GM20000 (cell line): ENCODE results near the gene MBLAC2.

Experiments used
- DNase-seq: peaks from one replicate; pipeline ENCODE4 v3.0.0; 2012; ENCODE audit warnings: low spot score
- TF ChIP-seq, protein P1 (sequence below): IDR thresholded peaks from 2 replicates; pipeline ENCODE4 v1.5.1; 2012; ENCODE audit warnings: mild to moderate bottlenecking, control low read depth; ENCODE audit errors: extremely low read depth, missing control alignments

MBLAC2 gene

DNA sequence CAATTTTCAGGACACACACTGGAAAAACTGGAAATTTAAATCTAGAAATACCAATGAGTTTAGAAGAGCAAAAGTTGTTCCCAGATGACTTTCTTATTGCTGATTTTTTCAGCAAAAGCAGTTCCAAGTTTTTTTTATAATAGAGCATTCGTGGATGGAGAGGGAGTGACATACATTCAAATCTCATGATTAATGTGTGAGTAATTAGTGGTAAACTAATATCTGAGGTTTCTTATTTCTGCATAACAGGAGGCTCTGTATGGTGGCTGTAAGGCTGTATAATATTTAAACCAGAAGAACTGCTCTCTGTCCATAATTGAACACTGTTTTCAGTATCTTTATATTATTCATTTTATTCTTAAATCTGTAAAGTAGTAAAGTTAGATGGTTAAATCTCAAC is 29.0 kb upstream of the MBLAC2 start:
- DNase-seq, result no peak
- TF ChIP-seq, protein P1, sequence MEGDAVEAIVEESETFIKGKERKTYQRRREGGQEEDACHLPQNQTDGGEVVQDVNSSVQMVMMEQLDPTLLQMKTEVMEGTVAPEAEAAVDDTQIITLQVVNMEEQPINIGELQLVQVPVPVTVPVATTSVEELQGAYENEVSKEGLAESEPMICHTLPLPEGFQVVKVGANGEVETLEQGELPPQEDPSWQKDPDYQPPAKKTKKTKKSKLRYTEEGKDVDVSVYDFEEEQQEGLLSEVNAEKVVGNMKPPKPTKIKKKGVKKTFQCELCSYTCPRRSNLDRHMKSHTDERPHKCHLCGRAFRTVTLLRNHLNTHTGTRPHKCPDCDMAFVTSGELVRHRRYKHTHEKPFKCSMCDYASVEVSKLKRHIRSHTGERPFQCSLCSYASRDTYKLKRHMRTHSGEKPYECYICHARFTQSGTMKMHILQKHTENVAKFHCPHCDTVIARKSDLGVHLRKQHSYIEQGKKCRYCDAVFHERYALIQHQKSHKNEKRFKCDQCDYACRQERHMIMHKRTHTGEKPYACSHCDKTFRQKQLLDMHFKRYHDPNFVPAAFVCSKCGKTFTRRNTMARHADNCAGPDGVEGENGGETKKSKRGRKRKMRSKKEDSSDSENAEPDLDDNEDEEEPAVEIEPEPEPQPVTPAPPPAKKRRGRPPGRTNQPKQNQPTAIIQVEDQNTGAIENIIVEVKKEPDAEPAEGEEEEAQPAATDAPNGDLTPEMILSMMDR, result no peak

DNA sequence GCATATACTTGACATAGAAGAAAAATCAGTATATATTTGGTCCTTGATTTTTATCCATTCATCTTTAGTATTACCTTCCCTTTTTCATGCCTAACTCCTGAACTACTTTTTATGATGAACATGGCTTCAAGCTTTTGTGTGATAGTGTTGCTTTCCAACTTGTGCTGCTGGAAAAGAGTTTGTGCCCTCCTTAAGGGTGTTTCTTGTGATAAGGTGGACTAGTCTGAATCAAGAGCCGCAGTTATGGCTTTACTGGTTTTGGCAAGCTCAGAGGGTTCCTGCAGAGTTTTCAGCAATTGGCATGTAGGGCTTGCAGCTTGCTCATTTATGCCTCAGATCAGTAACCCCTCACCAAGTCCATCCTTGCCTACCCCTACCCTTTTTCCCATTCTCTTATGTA is 20.6 kb upstream of the MBLAC2 start:
- DNase-seq, result no peak
- TF ChIP-seq, protein P1, result no peak

DNA sequence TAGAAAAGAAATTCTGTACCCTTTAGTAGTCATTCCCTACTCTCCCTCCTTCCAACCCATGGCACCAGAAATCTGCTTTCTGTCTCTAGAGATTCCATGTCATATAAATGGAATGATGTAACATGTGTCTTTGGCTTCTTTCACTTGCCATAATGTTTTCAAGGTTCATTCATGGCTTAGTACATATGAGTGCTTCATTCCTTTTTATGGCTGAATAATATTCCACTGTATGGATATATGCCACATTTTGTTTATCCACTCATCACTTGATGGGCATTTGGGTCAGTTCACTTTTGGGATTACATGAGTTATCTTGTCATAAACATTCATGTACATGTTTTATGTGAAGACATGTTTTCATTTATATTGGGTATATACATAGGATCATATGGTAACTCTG is 19.5 kb upstream of the MBLAC2 start:
- no peak for DNase-seq
- TF ChIP-seq, protein P1, result no peak

DNA sequence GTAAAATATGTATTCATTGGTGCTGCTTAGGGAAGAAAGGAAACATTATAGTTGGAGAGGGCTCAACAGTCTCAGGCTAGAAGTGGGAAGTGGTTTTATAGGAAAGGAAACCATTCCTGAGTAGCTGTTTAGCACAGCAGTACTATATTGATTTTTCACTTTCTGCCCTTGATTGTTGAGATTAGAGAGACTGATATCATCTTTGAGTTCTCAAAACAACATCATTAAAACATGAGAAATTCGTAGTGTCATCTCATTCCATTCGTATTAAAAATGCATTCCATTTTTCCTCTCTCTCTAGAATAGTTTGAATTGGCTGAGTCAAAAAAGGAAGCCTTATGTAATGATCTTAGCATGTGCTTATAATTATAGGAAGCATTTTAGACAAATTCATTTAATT is 14.2 kb upstream of the MBLAC2 start:
- DNase-seq, result no peak
- TF ChIP-seq, protein P1, result no peak

DNA sequence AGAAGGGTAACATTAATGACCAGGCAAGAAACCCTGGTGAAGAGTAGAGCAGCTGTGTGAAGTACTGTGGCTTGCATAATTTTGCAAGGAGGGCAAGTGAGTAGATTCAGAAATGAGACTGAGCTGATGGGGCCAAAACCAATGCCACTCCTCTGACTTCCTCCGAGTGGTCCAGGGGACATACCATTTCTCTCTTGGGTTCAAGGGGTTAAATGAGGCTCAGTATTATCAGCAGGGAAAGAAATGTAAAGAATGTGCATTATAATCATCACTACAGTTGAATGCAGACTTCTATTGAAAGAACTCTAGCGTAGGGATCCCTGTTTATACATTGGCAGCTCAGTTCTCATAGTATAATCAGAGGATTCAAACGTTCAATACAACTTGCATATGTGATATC is 10.0 kb upstream of the MBLAC2 start:
- DNase-seq, result no peak
- TF ChIP-seq, protein P1, result no peak

DNA sequence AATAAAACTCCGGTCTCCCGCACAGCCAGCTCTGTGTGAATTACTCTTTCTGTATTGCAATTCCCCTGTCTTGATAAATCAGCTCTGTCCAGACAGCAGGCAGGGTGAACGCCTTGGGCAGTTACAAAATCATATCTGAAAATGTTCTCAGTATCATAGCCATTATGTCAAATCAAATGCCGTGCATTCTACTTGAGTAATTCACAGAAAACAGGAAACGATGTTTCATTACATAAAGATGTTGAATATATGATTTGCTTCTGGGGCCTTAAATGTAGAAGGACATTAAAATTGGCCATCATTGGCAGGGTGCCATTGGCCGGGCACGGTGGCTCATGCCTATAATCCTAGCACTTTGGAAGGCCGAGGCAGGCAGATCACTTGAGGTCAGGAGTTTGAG is 8.6 kb upstream of the MBLAC2 start:
- DNase-seq, result no peak
- TF ChIP-seq, protein P1, result no peak

DNA sequence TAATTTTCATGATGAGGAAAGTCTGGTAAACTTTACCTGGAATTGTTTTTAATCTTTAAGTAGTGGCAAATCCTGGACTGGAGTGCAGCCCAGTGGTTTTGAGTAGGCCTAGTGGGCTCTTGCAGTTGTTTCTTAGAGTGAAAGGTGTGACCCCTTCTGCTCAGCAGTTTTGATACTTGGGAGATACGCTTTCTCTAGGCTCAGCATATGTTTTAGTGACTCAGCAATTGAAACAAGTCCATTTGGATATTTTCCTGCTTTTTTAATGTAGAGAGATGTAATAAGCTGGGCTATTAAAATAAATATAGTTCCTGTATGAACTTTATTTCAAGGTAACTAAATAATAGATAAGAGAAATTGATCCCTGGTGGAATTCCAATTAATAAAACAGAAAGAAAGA is 6.1 kb upstream of the MBLAC2 start:
- no peak for DNase-seq
- TF ChIP-seq, protein P1, result no peak
